Measurements from ENCODE around the gene TMC5. TPM values are rescaled to one million over a fixed set of nuclear protein-coding genes. Genes with fewer than 3 reads are reported as not detected.

Gene TMC5
- polyA plus RNA-seq, 1 of the 3 experiments (the other 2 are of a cell fraction), result not detected

GRCh38 chr16:19518388-19518787, 100.7 kb downstream of the TMC5 start (continued):
- TF ChIP-seq RCOR1 (IDR thresholded peaks at IDR 0.05; ENCODE audit: low read length), result no peak
- TF ChIP-seq RAD21 (IDR thresholded peaks at IDR 0.05; ENCODE audit: low read length), result no peak
- TF ChIP-seq, protein P1, sequence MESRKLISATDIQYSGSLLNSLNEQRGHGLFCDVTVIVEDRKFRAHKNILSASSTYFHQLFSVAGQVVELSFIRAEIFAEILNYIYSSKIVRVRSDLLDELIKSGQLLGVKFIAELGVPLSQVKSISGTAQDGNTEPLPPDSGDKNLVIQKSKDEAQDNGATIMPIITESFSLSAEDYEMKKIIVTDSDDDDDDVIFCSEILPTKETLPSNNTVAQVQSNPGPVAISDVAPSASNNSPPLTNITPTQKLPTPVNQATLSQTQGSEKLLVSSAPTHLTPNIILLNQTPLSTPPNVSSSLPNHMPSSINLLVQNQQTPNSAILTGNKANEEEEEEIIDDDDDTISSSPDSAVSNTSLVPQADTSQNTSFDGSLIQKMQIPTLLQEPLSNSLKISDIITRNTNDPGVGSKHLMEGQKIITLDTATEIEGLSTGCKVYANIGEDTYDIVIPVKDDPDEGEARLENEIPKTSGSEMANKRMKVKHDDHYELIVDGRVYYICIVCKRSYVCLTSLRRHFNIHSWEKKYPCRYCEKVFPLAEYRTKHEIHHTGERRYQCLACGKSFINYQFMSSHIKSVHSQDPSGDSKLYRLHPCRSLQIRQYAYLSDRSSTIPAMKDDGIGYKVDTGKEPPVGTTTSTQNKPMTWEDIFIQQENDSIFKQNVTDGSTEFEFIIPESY (IDR thresholded peaks at IDR 0.05; ENCODE audit: borderline replicate concordance, low read depth), result no peak
- no peak for TF ChIP-seq RFX5 (IDR thresholded peaks at IDR 0.05; ENCODE audit: low read length)
- TF ChIP-seq GATA2 (CRISPR knock-in tag; IDR thresholded peaks at IDR 0.05), result no peak

GRCh38 chr16:19520861-19521331, 103.2 kb downstream of the TMC5 start:
- no peaks in the 10 kb centered on the region for H3K27me3 ChIP-seq (ENCODE audit: insufficient read depth)
- H2AFZ ChIP-seq (ENCODE audit: low read depth), result peak overlapping the region; percentile 88
- H3K4me3 ChIP-seq (ENCODE audit: low read depth in 2 of 2, low read length in 1 of 2), result peak overlapping the region; percentile 89 to 94
- H3K79me2 ChIP-seq (ENCODE audit: insufficient read depth), result peaks cover 56% of the 10 kb centered on the region
- peaks cover 14 to 15% of the 10 kb centered on the region in 2 experiments for H3K36me3 ChIP-seq (replicated peaks in 1 of 2; ENCODE audit: control insufficient read depth in 1 of 2, insufficient read depth in 2 of 2, low read length in 1 of 2)
- peak overlapping the region; percentile 71 to 83; a peak in 3 of 4 replicates for H3K27ac ChIP-seq (ENCODE audit: low read depth in 2 of 2, low read length in 1 of 2)
- peaks cover 4 to 19% of the 10 kb centered on the region in 2 experiments; a peak in 3 of 4 replicates for H3K4me1 ChIP-seq (ENCODE audit: control insufficient read depth in 1 of 2, insufficient read depth in 2 of 2, low read depth in 1 of 2, low read length in 1 of 2)
- no peak for DNase-seq
- ChIA-PET POLR2A (interaction anchor here (1.2 to 1.4 kb wide), 2 partner anchors 34 to 138 kb away, joined by 4 to 6 read pairs; partner anchors contain the start of gene VPS35L), CTCF (interaction anchor here (0.9 to 1.0 kb wide), 4 partner anchors 35 to 364 kb away, joined by 3 read pairs; partner anchors contain the start of genes GPRC5B and VPS35L)
- 8% methylated on average over 8 of the region's 8 CpGs for WGBS (ENCODE audit: low lambda C conversion rate)
- TF ChIP-seq TEAD4 (IDR thresholded peaks at IDR 0.05; ENCODE audit: borderline replicate concordance, insufficient read depth) (no peak), SMC3 (IDR thresholded peaks at IDR 0.05; ENCODE audit: low read depth, low read length) (no peak), RXRA (IDR thresholded peaks at IDR 0.05; ENCODE audit: borderline replicate concordance, low read depth) (no peak), USF2 (IDR thresholded peaks at IDR 0.05; ENCODE audit: borderline replicate concordance, low read depth, low read length) (no peak), MAX (IDR thresholded peaks at IDR 0.05; ENCODE audit: low read depth) (no peak), RCOR1 (IDR thresholded peaks at IDR 0.05; ENCODE audit: low read length) (no peak), USF1 (IDR thresholded peaks at IDR 0.05; ENCODE audit: borderline replicate concordance, low read depth) (no peak), CHD2 (IDR thresholded peaks at IDR 0.05; ENCODE audit: low read length, partially characterized antibody) (no peak), EP300 (IDR thresholded peaks at IDR 0.05; ENCODE audit: borderline replicate concordance in 1 of 2, low read depth in 1 of 2, low read length in 1 of 2) (no peak), GATA2 (CRISPR knock-in tag; IDR thresholded peaks at IDR 0.05) (no peak)
- TF ChIP-seq, protein P2, sequence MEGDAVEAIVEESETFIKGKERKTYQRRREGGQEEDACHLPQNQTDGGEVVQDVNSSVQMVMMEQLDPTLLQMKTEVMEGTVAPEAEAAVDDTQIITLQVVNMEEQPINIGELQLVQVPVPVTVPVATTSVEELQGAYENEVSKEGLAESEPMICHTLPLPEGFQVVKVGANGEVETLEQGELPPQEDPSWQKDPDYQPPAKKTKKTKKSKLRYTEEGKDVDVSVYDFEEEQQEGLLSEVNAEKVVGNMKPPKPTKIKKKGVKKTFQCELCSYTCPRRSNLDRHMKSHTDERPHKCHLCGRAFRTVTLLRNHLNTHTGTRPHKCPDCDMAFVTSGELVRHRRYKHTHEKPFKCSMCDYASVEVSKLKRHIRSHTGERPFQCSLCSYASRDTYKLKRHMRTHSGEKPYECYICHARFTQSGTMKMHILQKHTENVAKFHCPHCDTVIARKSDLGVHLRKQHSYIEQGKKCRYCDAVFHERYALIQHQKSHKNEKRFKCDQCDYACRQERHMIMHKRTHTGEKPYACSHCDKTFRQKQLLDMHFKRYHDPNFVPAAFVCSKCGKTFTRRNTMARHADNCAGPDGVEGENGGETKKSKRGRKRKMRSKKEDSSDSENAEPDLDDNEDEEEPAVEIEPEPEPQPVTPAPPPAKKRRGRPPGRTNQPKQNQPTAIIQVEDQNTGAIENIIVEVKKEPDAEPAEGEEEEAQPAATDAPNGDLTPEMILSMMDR (IDR thresholded peaks at IDR 0.05), result no peak
- TF ChIP-seq, protein P1 (IDR thresholded peaks at IDR 0.05; ENCODE audit: borderline replicate concordance, low read depth), result no peak
- no peaks in the 10 kb centered on the region for H3K9me2 ChIP-seq
- H3F3A ChIP-seq (replicated peaks; ENCODE audit: insufficient read depth), result peaks cover 12% of the 10 kb centered on the region
- peak overlapping the region; percentile 92 for H3K4me2 ChIP-seq
- H3K9me3 ChIP-seq, result no peaks in the 10 kb centered on the region
- peak overlapping the region; percentile 74 for H3K9ac ChIP-seq
- no peaks in the 10 kb centered on the region for H4K20me1 ChIP-seq (ENCODE audit: insufficient read depth)

Data from SK-N-SH (cell line).